ENCODE results near the gene PBX1. TPM values are rescaled to one million over a fixed set of nuclear protein-coding genes. Genes with fewer than 3 reads are reported as not detected.

Gene PBX1
- total and polyA plus RNA-seq, 4 donors = 2.2 to 17.3 (median 5.1) TPM

GRCh38 chr1:164748253-164748899 is 189.4 kb downstream of the PBX1 start:
- no peak for DNase-seq (ENCODE audit: low spot score)
- no peak overlapping the region for H3K4me3 ChIP-seq (ENCODE audit: low read depth in 1 of 3, low read length in 3 of 3)
- peak overlapping the region; percentile 43 to 58 for H3K27ac ChIP-seq (ENCODE audit: low read depth in 1 of 2, low read length in 2 of 2)
- no peaks in the 10 kb centered on the region for H3K27me3 ChIP-seq (ENCODE audit: control insufficient read depth in 4 of 4, insufficient read depth in 4 of 4, low read length in 3 of 4)
- WGBS = 50% methylated on average over 10 of the region's 10 CpGs
- TF ChIP-seq GABPA (IDR thresholded peaks at IDR 0.05 in 1 of 2, conservative IDR thresholded peaks at IDR 0.05 in 1 of 2) (no peak), JUND (IDR thresholded peaks at IDR 0.05) (peak; percentile 54 to 66), MAX (IDR thresholded peaks at IDR 0.05) (no peak), RAD21 (IDR thresholded peaks at IDR 0.05) (peak; percentile 22 to 32), HNF4A (conservative IDR thresholded peaks at IDR 0.05) (peak in 1 of 2 donors; percentile 7), ATF3 (IDR thresholded peaks at IDR 0.05) (peak; percentile 20), RXRA (IDR thresholded peaks at IDR 0.05) (peak; percentile 49 to 66), ZBTB33 (IDR thresholded peaks at IDR 0.05) (no peak), NR2F2 (IDR thresholded peaks at IDR 0.05) (peak; percentile 99), SP1 (IDR thresholded peaks at IDR 0.05) (peak; percentile 37)
- H3K9me3 ChIP-seq (ENCODE audit: control insufficient read depth in 4 of 4, low read length in 3 of 4) = no peaks in the 10 kb centered on the region
- H3K4me1 ChIP-seq (ENCODE audit: control insufficient read depth in 4 of 4, insufficient read depth in 4 of 4, low read length in 3 of 4) = peaks cover 0 to 4% (median 0%) of the 10 kb centered on the region in 4 donors
- H3K9ac ChIP-seq (ENCODE audit: low read depth in 1 of 2, low read length in 2 of 2) = no peak overlapping the region
- H3K36me3 ChIP-seq (ENCODE audit: control insufficient read depth in 4 of 4, insufficient read depth in 3 of 4, low read depth in 1 of 4, low read length in 3 of 4) = no peaks in the 10 kb centered on the region

GRCh38 chr1:164753521-164754077 is 194.6 kb downstream of the PBX1 start:
- Histone ChIP-seq H3K9ac (ENCODE audit: low read depth in 1 of 2, low read length in 2 of 2) (no peak overlapping the region), H3K27ac (ENCODE audit: low read depth in 1 of 2, low read length in 2 of 2) (peak overlapping the region in 1 of 2 donors; percentile 43), H3K4me1 (ENCODE audit: control insufficient read depth in 4 of 4, insufficient read depth in 4 of 4, low read length in 3 of 4) (no peaks in the 10 kb centered on the region), H3K36me3 (ENCODE audit: control insufficient read depth in 4 of 4, insufficient read depth in 3 of 4, low read depth in 1 of 4, low read length in 3 of 4) (no peaks in the 10 kb centered on the region), H3K27me3 (ENCODE audit: control insufficient read depth in 4 of 4, insufficient read depth in 4 of 4, low read length in 3 of 4) (no peaks in the 10 kb centered on the region), H3K9me3 (ENCODE audit: control insufficient read depth in 4 of 4, low read length in 3 of 4) (no peaks in the 10 kb centered on the region), H3K4me3 (ENCODE audit: low read depth in 1 of 3, low read length in 3 of 3) (no peak overlapping the region)
- DNase-seq (ENCODE audit: low spot score) = no peak
- WGBS = 86% methylated on average over 11 of the region's 11 CpGs
- no peak for TF ChIP-seq ZBTB33 (IDR thresholded peaks at IDR 0.05)
- no peak for TF ChIP-seq GABPA (IDR thresholded peaks at IDR 0.05 in 1 of 2, conservative IDR thresholded peaks at IDR 0.05 in 1 of 2)
- TF ChIP-seq YY1 (IDR thresholded peaks at IDR 0.05) = no peak
- TF ChIP-seq JUND (IDR thresholded peaks at IDR 0.05) = no peak
- no peak for TF ChIP-seq FOXA1 (IDR thresholded peaks at IDR 0.05)
- TF ChIP-seq TAF1 (conservative IDR thresholded peaks at IDR 0.05) = no peak
- no peak for TF ChIP-seq RXRA (IDR thresholded peaks at IDR 0.05)
- TF ChIP-seq EGR1 (IDR thresholded peaks at IDR 0.05; ENCODE audit: low read depth in 2 of 2) = no peak
- TF ChIP-seq MAX (IDR thresholded peaks at IDR 0.05) = no peak
